Activated T-cell treated with anti-CD3 and anti-CD28 coated beads for 4 hours (primary cell): ENCODE measurements around the gene DNAJC6.
"Not testable (repeated sequence)": the region's sequence is repeated elsewhere in the genome, so short reads cannot be mapped to it uniquely, and the experiment has no call there.

Experiments used
- DNase-seq: peaks from one replicate; pipeline ENCODE4 v3.0.0-alpha.2; 2020

Gene DNAJC6

DNA sequence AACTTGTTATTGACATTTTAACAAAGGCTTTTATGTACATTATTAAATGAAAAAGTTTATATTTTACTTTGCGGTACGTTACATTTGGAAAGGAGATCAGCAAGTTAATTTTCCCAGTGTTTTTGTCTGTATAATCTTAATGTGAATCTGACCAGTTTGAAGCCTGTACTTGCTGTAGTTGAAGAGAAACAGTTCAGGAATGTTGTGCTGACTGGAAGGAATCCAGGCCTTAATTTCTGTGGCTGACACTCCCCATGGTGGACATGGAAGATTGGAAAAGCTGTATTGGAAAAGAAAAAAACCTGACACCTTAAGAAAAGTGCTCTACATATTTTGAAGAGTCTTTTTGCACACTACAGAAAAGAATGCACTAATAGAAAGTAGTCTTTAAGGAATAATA, 126.6 kb downstream of the DNAJC6 start:
- DNase-seq = no peak

DNA sequence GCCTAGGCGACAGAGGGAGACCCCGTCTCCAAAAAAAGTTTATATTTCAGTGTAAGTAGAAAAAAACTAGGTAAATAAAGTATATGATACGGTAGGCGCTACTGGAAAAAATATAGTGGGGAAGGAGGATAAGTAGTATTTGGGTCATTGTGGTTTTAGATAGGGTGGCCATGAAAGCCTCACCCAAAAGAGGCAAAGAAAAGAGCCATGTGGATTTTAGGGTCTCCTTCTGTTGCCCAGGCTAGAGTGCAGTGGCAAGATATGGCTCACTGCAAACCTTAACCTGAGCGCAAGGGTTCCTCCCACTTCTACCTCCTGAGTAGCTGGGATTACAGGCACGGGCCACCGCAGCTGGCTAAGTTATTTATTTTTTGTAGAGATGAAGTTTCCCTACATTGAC, 128.3 kb downstream of the DNAJC6 start:
- no peak for DNase-seq

DNA sequence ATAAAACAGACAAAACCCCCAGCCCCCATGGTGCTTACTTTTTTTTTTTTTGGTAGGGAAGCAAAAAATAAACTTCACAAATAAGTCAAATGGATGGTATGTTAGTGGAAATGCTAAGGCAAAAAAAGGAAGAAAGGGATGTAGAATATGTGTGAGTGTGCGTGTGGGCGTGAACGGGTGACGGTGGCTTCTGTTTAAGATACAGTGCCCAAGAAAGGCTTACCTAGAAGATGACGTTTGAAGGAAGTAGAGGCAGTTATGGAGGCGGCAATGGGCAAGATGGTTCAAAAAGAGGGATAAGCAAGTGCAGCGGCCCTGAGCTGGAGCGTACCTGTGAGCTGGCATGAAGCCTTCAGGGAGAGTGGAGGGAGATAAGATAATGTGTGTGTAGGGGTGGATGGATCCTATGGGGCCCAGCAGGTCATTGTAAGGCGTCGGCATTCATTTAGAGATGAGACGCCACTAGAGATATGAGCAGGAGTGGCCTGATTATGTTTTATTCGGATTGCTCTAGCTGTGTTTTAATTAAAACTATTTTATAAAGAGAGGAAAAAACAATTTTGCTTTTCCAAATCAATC, 131.1 kb downstream of the DNAJC6 start:
- no peak for DNase-seq

DNA sequence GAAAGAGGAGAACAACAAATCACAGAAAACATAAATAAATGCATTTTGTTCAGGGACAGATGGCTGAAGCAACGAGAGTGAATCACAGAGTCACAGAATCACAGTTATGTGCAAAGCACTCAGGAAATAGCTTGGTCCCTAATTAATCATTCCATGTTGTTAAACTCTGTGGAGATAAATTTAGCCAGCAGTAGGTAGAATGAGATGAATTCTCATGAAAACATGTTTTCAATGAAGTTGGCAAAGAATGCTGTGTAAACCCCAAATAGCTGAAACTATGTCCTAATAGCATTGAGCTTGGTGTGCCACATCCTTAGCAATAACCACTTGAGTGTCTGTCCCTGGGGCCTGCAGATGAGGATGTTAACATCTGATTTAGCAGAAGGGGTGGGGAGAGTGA, 131.6 kb downstream of the DNAJC6 start:
- DNase-seq = no peak

DNA sequence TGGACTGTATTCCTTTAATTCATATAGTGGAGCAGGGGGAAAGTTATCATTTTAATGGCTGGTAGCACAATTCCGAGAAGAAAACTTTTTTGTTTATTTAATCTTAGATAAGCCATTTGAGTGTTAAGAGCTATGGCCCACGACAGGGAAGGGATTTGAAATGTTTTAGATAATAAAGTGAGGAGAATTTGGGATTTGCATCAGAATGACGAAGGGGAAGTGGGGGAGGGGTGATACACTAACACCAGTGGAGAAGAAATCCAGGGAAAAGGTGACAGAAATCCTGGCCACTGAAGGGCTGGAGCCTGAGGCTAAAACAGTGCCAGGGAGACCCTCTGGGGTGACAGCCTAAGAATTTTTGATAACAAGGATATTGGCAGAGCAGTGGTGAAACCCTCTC, 132.1 kb downstream of the DNAJC6 start:
- DNase-seq = no peak

DNA sequence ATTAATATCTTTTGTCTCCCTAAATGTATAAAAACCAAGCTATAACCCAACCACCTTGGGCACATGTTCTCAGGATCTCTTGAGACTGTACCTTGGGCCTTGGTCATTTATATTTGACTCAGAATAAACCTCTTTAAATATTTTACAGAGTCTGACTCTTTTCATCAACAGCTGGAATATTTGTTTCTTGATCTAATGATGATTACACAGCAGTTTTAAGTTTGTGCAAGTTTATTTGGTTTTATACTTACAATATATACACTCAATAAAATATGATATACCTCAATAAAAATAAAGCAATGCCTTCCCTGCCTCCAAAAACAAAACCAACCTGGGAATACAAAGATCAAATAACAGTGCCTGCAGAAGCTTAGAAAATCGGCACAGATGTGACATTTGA, 133.1 kb downstream of the DNAJC6 start:
- DNase-seq = no peak

DNA sequence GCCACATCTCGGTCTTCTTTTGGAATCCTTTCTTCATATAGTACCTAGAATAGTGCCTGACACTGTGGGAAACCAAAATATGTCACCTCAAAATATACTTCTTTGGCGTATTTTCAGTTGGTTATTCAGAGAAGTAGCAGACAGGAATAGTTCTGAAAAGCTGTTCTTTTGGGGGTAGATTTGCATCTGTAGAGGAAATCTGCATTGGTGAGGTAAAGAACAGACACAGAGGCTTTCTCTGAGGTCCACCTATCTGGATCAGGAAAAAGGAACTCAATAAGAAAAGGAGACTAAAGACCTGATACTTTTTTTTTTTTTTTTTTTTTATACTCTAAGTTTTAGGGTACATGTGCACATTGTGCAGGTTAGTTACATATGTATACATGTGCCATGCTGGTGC, 134.3 kb downstream of the DNAJC6 start:
- no peak for DNase-seq

DNA sequence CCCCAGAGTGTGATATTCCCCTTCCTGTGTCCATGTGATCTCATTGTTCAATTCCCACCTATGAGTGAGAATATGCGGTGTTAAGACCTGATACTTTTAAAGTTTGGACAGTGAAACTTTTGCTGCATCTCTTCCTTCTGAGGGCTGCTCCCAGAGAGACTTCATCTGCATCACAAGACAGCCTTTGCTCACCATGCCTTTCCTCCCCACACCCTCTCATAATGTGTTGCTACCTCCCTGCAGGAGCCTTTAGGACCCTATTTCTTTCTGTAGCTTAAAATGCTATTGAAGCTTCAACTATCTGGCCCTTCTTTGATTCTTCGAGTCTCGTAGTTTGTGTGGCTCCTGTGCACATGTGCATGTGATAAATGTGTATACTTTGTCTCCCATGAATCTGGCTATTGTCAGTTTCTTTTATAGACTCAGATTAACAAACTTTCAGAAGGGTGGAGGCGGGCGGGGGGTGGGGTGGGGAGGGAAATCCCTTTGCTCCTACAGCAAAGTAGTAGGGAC, 134.8 kb downstream of the DNAJC6 start:
- DNase-seq = no peak

DNA sequence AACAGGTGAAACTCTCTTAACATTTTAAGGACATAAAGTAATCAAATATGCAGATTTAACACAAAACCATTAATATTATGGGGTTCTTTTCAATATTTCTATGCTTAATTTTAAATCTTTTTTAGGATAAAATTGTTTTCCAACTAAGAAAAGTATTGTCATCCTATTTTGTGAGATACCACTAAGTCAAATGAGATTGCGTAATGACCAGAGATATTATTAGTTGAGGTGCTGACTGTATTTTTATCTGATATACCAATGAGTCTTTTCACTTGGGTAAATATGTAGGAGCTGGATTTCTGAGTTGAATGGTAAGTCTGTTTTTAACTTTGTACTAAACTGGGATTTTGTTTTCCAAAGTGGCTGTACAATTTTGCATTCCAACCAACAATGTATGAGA, 136.5 kb downstream of the DNAJC6 start:
- DNase-seq = no peak

DNA sequence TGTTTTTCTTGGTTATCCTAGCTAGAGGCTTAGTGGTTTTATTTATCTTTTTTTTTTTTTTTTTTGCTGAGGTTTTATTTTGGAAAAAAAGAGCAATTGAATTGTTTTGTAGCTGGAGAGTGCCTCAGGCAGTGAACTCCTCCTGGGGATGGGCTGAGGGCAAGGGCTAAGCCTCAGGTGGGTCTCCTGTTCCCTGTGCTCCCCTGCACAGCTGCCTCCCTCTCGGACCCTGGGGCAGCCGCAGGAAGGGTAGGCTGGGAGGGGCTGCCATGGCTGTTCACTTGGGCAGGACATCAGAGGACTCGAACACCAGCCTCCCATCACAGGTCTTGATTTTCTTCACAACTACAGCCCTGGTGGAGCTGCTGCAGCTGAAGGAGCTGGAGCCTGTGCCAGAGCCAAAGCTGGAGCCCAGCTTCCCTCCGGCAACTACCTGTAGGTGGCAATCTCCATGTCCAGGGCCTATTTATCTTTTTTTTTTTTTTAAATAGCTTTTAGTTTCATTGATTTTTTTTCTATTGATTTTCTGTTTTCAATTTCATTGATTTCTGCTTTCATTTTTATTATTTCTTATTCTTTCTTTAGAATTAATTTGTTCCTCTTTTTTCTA, 140.0 kb downstream of the DNAJC6 start:
- no peak for DNase-seq

DNA sequence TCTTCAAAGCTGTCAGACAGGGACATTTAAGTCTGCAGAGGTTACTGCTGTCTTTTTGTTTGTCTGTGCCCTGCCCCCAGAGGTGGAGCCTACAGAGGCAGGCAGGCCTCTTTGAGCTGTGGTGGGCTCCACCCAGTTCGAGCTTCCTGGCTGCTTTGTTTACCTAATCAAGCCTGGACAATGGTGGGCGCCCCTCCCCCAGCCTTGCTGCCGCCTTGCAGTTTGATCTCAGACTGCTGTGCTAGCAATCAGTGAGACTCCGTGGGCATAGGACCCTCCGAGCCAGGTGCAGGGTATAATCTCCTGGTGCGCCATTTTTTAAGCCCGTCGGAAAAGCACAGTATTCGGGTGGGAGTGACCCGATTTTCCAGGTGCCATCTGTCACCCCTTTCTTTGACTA, 146.3 kb downstream of the DNAJC6 start:
- DNase-seq = not testable (repeated sequence)

DNA sequence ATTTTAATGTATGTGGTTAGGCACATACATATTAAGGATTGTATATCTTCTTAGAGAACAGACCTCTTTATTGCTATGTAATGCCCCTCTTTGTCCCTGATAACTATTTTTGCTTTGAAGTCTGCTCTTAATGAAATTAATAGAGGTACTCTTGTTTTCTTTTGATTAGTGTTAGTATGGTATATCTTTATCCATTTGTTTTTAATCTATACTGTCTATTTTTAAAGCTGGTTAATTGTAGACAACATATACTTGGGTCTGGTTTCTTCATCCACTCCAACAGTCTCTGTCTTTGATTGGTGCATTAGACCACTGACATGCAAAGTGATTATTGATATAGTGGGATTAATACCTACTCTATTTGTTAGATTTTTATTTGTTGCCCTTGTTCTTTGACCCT, 147.1 kb downstream of the DNAJC6 start:
- no peak for DNase-seq

DNA sequence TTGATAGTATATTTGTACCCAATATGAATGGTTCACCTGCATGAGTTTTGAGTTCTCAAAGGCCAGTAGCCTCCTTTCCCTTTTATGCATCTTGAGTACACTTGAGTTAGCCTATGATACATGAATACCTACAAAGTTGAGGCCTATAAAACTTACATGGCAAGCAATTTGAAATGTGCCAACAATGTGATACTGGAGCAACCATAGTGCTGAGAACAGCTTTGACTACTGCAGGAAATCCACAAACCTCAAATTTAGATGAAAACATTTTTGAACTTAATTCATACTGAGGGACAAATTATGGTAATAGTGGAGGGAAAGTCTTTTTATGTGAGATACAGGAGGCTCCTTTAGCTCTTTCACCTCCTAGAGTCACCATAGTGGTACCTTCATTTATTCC, 148.5 kb downstream of the DNAJC6 start:
- DNase-seq = no peak

DNA sequence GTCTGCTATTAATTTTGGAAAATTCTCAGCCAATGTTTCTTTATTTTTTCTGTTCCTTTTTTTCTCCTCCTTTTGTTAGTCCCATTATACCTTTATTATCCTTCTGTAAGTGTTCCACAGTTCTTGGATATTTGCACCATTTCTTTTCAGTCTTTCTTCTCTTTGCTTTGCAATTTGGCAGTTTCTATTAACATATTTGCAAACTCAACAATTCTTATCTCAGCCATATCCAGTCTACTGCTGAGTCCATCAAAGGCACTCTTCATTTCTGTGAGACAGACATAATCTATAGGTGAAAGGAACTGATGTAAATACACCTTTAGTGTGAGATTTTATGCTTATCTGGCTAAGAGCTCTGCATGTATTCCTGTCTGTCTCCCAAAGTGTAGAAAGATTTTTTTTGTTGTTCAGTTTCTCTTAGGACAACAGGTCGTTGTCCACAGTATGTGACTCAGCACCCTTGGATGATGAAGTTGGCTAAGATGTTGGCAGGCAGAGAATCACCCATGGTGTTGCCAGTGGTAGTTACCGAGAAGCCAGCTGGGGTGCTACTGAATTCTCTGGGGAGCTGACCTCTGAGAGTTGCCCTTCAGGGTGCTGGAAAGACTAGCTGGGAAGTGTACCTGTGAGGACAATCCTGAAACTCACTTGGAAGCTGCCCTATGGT, 149.5 kb downstream of the DNAJC6 start:
- DNase-seq = no peak

DNA sequence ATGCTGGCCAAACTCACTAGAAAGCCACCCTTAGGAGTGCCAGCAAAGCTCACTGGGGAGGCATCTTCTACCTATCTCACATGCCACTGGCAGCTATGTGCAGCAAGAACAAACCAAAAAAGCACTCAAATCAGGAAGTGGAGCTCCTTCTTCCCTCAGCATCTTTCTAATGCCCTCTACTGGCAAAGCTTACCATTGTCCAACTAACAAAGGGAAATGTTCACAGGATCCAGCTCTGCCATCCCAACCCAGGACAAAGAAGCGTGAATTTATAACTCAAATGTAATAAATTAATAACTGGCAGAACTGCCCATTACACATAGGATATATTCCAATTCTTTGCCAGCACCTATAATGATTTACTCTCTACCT, 150.0 kb downstream of the DNAJC6 start:
- DNase-seq = no peak
